K562 (cell line): ENCODE results near the gene MBOAT7. TPM values are rescaled to one million over a fixed set of nuclear protein-coding genes. Genes with fewer than 3 reads are reported as not detected.

Experiments used
- CBX8 ChIP-seq: fragments of 200-600 bp; sonication (generic); IDR thresholded peaks from 2 replicates; pipeline ENCODE4 v1.6.1; 2012; ENCODE audit warnings: borderline replicate concordance, mixed run types, low read depth, mild to moderate bottlenecking, moderate library complexity, mixed read lengths, low read length, control low read depth, inconsistent platforms; ENCODE audit not compliant: poor library complexity, severe bottlenecking; ENCODE audit errors: extremely low read depth
- ETS1 ChIP-seq: conservative IDR thresholded peaks from 2 replicates; pipeline ENCODE4 v1.6.1; 2011; ENCODE audit warnings: low read depth, mild to moderate bottlenecking, low read length; ENCODE audit not compliant: control insufficient read depth
- FUS ChIP-seq: fragments of 200-400 bp; formaldehyde crosslinking; optimal IDR thresholded peaks from 2 replicates; pipeline ENCODE3; 2017; ENCODE audit warnings: low read depth, low read length
- GABPB2 ChIP-seq: fragments of 250-450 bp; sonication (Bioruptor Pico); conservative IDR thresholded peaks from 2 replicates; pipeline ENCODE4 v1.5.1; 2021; ENCODE audit warnings: mild to moderate bottlenecking
- HMG20A ChIP-seq: fragments of 450-650 bp; formaldehyde crosslinking; conservative IDR thresholded peaks from 2 replicates; pipeline ENCODE4 v1.4.0; 2020; ENCODE audit warnings: mild to moderate bottlenecking, mixed read lengths
- PTRF ChIP-seq: fragments of 450-650 bp; IDR thresholded peaks from 2 replicates; pipeline ENCODE4 v1.6.1; 2016; ENCODE audit warnings: mild to moderate bottlenecking, missing genetic modification characterization, missing compliant biosample characterization
- RREB1 ChIP-seq: fragments of 250-450 bp; sonication (Bioruptor Pico); IDR thresholded peaks from 2 replicates; pipeline ENCODE4 v1.4.0; 2020
- UBTF ChIP-seq, 2 experiments: IDR thresholded peaks; 2 replicates each; pipeline ENCODE4 v1.6.1; 2012; ENCODE audit warnings: improper control_type of control experiment in 2 of 2, low read depth in 2 of 2, low read length in 2 of 2, borderline replicate concordance in 1 of 2
- ZBTB1 ChIP-seq: sonication (generic); formaldehyde crosslinking; IDR thresholded peaks from 2 replicates; pipeline ENCODE4 v1.8.1; 2023; ENCODE audit warnings: missing genetic modification reagents, low read depth, mild to moderate bottlenecking, borderline replicate concordance
- ZNF584 ChIP-seq: fragments of 200-800 bp; sonication (Bioruptor generic); IDR thresholded peaks from 2 replicates; pipeline ENCODE4 v1.6.1; 2016; ENCODE audit warnings: low read depth, mild to moderate bottlenecking, missing genetic modification characterization, missing compliant biosample characterization
- polyA plus RNA-seq, 8 experiments: library from polyadenylated mRNA; depleted of rRNA in 4 of 8; stranded (reverse) in 5 of 8; unstranded in 3 of 8; fragments of >200 nt; fragmentation: Nextera tagmentation in 2 of 8; fragmentation: Illumina TruSeq in 1 of 8; extraction: Ambion mirVana in 2 of 8; extraction: Trizol in 1 of 8; gene quantifications; 2 replicates each; pipeline versions ENCODE4 v1.2.1 to v1.2.3, GENCODE V29; 2011 to 2014; ENCODE audit warnings: inconsistent platforms in 1 of 8, missing spikeins in 1 of 8
- total RNA-seq, 7 experiments: library from RNA; depleted of rRNA in 6 of 7; stranded (reverse); fragments of >200 nt in 6 of 7; fragmentation: Illumina TruSeq in 2 of 7; extraction: Trizol in 2 of 7; gene quantifications; 2 replicates each; pipeline versions ENCODE4 v1.2.1 to v1.2.3, GENCODE V29; 2011 to 2021; ENCODE audit warnings: low replicate concordance in 1 of 7
- TF ChIP-seq, protein P1 (sequence below): fragments of 200-400 bp; formaldehyde crosslinking; IDR thresholded peaks from 2 replicates; pipeline ENCODE4 v1.6.1; 2017; ENCODE audit warnings: mild to moderate bottlenecking, low read depth, low read length, moderate library complexity
- TF ChIP-seq, protein P2 (sequence below): fragments of 450-650 bp; formaldehyde crosslinking; IDR thresholded peaks from 2 replicates; pipeline ENCODE4 v1.4.0; 2020; ENCODE audit warnings: mild to moderate bottlenecking, mixed read lengths

Gene MBOAT7
- total and polyA plus RNA-seq, 9 of the 15 experiments (the other 6 are each of a cell fraction or from before 2014, with no cell fraction given) = 1.4 to 153 (median 56.1) TPM

DNA sequence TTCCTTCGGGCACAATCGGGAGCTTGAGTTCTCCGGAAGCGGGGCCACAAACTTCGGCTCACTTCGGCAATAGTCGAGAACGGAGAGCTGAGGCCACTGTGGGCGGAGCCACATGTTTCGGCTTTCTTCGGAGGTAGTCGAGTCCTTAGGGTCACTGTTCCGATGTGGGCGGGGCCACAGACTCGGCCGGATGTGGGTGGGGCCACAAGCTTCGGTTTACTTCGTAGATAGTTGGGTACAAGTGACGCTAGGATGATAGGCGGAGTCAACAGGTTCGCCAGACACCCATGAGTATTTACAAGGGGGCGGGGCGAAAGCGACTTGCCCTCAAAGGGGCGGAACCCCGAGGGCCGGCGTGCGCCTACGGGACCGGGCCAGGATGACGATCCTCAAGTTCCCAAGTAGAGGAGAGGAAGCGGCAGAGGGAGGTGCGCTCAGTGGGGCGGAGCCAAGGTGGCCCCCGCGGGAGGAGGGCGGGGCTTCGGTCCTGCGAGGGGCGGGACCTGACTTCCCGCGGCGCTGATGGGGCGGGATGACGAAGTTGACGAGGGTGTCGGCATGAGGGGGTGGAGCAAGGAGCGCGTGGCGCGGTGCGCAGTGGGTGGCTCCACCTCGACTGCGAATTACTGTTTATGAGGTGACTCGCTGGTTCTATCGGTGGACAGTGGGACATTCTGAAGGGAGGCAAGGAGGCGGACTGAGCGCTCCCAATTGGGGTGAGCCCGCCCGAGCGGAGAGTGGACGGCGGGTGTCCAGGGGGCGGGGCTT lies 539 bp upstream of the MBOAT7 start (continued):
- TF ChIP-seq RREB1 (no peak), GABPB2 (CRISPR knock-in tag) (no peak), ZBTB1 (CRISPR knock-in tag) (no peak), UBTF (IDR thresholded peaks at IDR 0.05; ENCODE audit: borderline replicate concordance in 1 of 2, low read depth in 2 of 2, low read length in 2 of 2) (no peak), HMG20A (no peak), PTRF (tag) (no peak), CBX8 (no peak), ETS1 (no peak), FUS (no peak), ZNF584 (CRISPR knock-in tag) (no peak)
- TF ChIP-seq, protein P1, sequence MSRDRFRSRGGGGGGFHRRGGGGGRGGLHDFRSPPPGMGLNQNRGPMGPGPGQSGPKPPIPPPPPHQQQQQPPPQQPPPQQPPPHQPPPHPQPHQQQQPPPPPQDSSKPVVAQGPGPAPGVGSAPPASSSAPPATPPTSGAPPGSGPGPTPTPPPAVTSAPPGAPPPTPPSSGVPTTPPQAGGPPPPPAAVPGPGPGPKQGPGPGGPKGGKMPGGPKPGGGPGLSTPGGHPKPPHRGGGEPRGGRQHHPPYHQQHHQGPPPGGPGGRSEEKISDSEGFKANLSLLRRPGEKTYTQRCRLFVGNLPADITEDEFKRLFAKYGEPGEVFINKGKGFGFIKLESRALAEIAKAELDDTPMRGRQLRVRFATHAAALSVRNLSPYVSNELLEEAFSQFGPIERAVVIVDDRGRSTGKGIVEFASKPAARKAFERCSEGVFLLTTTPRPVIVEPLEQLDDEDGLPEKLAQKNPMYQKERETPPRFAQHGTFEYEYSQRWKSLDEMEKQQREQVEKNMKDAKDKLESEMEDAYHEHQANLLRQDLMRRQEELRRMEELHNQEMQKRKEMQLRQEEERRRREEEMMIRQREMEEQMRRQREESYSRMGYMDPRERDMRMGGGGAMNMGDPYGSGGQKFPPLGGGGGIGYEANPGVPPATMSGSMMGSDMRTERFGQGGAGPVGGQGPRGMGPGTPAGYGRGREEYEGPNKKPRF = no peak
- TF ChIP-seq, protein P2, sequence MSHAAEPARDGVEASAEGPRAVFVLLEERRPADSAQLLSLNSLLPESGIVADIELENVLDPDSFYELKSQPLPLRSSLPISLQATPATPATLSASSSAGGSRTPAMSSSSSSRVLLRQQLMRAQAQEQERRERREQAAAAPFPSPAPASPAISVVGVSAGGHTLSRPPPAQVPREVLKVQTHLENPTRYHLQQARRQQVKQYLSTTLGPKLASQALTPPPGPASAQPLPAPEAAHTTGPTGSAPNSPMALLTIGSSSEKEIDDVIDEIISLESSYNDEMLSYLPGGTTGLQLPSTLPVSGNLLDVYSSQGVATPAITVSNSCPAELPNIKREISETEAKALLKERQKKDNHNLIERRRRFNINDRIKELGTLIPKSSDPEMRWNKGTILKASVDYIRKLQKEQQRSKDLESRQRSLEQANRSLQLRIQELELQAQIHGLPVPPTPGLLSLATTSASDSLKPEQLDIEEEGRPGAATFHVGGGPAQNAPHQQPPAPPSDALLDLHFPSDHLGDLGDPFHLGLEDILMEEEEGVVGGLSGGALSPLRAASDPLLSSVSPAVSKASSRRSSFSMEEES (CRISPR knock-in tag) = no peak
